Brain microvascular endothelial cell (primary cell): ENCODE data around the gene GANC.
A peak's percentile ranks its signal among the peaks of the same experiment; 100 is the strongest.

Experiments
- DNase-seq: peaks from one replicate; pipeline ENCODE4 v3.0.0-alpha.2; 2020
- H3K27ac ChIP-seq: fragments of 250-450 bp; sonication (Bioruptor Pico); 2 replicates; pipeline ENCODE4 v1.5.1; 2020; ENCODE audit warnings: mild to moderate bottlenecking, moderate library complexity
- H3K27me3 ChIP-seq: fragments of 250-450 bp; sonication (Bioruptor Pico); replicated peaks from 2 replicates; pipeline ENCODE4 v1.5.1; 2020; ENCODE audit warnings: mild to moderate bottlenecking
- H3K36me3 ChIP-seq: fragments of 250-450 bp; sonication (Bioruptor Pico); replicated peaks from 2 replicates; pipeline ENCODE4 v1.5.1; 2020; ENCODE audit warnings: mild to moderate bottlenecking
- H3K4me3 ChIP-seq: 2 replicates; pipeline ENCODE4 v1.5.1; 2011; ENCODE audit warnings: low read depth, mild to moderate bottlenecking, control low read depth, low read length, moderate library complexity
- CTCF ChIP-seq: IDR thresholded peaks from 2 replicates; pipeline ENCODE4 v1.5.1; 2011; ENCODE audit warnings: low read depth, mild to moderate bottlenecking, moderate library complexity, low read length, control low read depth, inconsistent platforms; ENCODE audit errors: missing control alignments
- in situ Hi-C: cut with HindIII; loops from 2 replicates; pipeline ENCODE4 v1.10.0; 2017; ENCODE audit warnings: low sequenced_read_pairs, low pct_ligation_motif_present

Gene GANC

GRCh38 chr15:42270551-42270950, 2.5 kb upstream of the GANC start:
- Histone ChIP-seq H3K27ac (no peak overlapping the region), H3K27me3 (no peaks in the 10 kb centered on the region), H3K4me3 (no peak overlapping the region), H3K36me3 (peaks cover 21% of the 10 kb centered on the region)
- DNase-seq, result no peak
- TF ChIP-seq CTCF, result no peak
- in situ Hi-C loops, result no loop called here

GRCh38 chr15:42270996-42271395, 2.0 kb upstream of the GANC start:
- Histone ChIP-seq H3K36me3 (peaks cover 16% of the 10 kb centered on the region), H3K4me3 (peak overlapping the region; percentile 18), H3K27ac (no peak overlapping the region), H3K27me3 (no peaks in the 10 kb centered on the region)
- in situ Hi-C loops, result no loop called here
- no peak for DNase-seq
- no peak for TF ChIP-seq CTCF

- peak; percentile 65 for DNase-seq
- H3K4me3 ChIP-seq, result peak overlapping the region; percentile 92
- peak overlapping the region; percentile 99 for H3K27ac ChIP-seq
- in situ Hi-C loops, result no loop called here
- no peaks in the 10 kb centered on the region for H3K27me3 ChIP-seq
- no peak for TF ChIP-seq CTCF
- no peaks in the 10 kb centered on the region for H3K36me3 ChIP-seq
These were observed 1.1 kb downstream of the GANC start for GRCh38 chr15:42273900-42274701.

GRCh38 chr15:42274702-42274989, 1.6 kb downstream of the GANC start:
- H3K27ac ChIP-seq, result peak overlapping the region; percentile 99
- DNase-seq, result no peak
- peak overlapping the region; percentile 92 for H3K4me3 ChIP-seq
- no peaks in the 10 kb centered on the region for H3K27me3 ChIP-seq
- H3K36me3 ChIP-seq, result no peaks in the 10 kb centered on the region
- in situ Hi-C loops, result no loop called here
- no peak for TF ChIP-seq CTCF

- no peak for DNase-seq
- peak overlapping the region; percentile 99 for H3K27ac ChIP-seq
- no peaks in the 10 kb centered on the region for H3K27me3 ChIP-seq
- in situ Hi-C loops, result no loop called here
- no peak for TF ChIP-seq CTCF
- peak overlapping the region; percentile 15 for H3K4me3 ChIP-seq
- H3K36me3 ChIP-seq, result no peaks in the 10 kb centered on the region
These were observed 2.9 kb downstream of the GANC start for GRCh38 chr15:42275780-42276391.
